Stimulated activated CD8-positive, alpha-beta memory T cell treated with anti-CD3 and anti-CD28 coated beads, Interleukin-12 subunit alpha, Interleukin-12 subunit beta, amount 100 ng/mL, for 1 hour (primary cell): Measurements from ENCODE around the gene FAM222A.

Source experiments
- DNase-seq: peaks from one replicate; pipeline ENCODE4 v3.0.0-alpha.2; 2020; ENCODE audit warnings: low read depth

FAM222A gene

DNA sequence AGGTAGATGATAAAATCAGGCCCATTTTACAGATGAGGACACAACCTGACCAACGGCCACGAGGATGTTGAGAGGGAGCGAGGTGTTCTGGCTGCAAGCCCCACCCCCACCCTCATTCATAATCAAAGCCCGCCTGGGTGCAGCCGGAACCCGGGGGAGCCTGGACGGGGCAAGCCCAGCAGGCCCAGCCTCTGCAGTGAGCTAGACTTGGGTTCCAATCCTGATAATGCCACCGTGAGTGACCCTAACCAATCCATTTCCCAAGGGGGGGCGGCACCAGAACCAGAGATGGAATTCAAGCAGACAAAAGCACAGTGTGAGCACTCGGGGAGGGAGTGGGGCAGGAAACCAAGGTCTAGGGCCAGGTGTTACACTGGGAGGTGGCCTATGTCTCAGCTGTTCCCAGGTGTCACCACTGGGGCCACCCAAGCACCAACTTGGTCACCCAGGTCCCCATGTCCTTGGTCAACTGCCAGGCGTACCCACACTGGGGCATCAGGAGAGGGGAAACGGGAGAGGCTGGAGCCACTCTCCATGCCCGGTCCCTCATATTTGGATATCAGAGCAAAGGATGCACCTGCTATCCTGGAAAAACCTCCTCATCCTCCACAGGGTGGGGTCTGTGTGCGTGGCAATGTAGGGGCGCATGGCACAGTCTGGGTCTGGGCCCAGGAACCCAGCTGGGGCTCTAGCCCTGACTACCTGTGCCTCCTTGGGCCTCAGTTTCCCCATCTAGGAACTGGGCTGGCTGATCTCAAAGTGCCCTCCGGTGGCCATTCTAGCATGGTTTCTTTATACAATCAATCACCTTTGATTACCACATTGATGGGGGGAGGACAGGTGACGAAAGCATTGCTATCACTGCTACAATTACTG is 58.4 kb downstream of the FAM222A start:
- DNase-seq, result no peak

DNA sequence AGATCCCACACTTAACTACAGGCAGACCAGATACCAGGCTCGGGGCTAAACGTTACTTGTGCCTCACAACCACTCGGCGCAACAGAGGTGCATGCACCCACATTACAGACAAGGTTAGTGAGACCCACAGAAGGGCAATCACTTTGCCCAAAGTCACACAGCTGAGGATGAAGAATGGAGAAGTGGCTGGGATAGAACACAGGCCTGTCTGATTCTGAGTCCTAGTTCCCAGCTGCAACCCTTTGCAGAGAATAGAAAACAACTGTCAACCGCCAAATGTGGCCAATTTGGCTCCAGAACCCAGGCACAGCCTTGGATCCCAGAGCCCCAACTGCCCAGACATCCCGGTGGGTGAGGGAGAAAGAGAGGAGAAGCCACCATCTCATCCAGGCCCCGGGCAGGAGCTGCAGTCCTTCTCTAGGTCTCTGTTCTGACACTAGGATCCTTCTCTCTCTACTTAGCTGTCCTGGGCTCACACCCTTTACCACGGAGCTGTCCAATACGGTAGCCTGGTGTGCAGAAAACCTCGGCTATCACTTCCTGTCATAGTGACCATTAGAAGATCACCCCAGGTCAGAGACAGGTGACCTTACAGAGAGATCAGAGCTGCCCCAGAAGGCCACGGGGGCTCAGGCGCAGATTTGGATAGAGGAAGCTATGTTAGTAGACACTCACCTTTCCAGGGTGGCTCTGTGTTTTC is 59.1 kb downstream of the FAM222A start:
- no peak for DNase-seq

DNA sequence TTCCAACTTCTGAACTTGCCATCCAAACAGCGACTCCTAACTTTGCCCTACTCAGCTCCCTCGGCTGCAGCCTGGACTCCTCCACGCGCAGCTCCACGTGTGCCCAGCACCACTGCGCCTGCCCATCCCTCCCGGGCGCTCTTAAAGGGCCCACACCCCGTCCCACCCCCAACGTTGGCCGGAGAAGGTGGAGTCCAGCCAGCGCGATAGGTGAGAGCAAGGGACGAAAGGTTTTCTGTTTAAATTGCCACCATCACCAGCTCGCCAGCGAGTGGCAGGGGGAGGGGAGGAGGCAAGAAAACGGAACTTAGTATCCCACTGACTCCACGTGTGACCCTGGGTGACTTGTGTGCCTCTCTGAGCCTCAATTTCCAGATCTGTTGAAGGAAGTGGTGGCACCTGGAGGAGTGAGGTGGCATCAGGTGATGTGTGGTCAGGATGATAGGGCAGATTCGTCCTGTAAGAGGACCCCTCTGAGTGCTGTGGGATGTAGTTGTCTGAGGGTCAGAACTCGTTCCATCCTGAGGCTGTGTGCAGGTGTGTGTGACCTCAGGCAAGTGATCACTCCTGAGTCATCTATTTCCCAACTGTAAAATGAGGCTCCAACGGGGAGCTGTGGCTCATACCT is 59.9 kb downstream of the FAM222A start:
- DNase-seq, result no peak

DNA sequence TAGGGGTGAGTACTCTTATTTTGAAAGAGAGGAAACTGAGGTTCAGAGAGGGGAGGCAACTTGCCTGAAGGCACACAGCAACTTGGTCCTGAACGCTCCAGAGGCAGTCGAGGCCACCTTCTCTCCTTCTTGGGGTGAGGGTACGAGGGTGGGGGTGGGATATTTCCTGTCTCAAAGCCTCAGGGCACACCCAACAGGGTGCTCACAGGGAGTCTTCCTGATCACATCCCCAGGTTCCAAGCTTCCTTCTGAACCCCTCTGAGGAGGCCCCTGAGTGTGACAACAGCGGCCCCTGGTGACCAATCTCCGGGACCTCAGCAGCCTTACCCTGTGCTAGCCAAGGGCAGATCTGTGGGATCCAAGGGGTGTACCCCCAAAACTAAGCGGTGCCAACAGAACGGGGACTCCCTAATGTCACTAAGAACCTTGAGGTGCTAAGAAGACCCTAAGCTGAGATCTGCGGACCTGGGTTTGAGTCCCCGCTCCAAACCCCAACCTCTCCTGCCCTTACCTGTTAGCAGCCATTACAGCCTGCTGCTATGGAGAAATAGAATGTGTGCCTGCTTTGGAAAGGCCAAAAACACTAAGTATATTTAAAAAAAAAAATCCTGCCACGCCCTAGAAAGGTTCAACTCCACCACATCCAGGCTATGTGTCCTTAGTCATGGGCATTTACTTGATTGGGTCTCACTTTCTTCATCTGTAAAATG is 61.7 kb downstream of the FAM222A start:
- peak; percentile 62 for DNase-seq

DNA sequence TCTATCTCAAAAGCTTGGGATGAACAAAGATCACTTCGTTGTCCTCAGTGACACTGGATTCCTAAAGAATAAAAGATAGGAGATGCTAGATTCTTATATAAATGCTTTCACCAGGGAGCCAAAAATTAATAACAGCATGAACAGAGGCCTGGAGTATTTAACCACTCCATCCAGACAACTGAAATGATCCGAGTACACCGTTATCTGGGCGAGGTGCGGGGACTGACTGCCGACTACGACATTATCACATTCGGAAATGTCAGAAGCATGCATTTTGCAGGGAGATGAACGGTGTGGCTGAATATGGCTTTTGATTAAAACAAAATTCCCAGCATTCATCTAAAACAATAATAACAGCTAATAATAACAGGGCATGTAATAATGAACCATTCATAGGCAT is 63.0 kb downstream of the FAM222A start:
- no peak for DNase-seq

DNA sequence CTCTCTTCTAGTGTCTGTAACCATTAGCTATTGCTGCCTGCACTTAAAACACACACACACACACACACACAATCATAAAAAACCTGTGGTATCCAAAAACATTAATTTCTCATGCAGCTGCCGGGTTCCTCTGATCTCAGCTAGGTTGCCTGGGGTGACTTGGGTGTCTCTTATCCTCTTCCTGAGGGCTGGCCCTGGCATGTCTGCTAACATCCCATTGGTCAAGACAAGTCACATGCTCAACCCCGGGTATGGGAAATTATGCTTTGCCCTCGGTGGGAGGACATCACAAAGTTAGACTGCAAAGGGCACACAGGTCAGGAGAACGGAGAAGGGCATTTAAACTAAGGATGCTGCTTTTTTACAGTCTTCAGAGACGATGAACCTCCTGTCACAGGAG is 63.9 kb downstream of the FAM222A start:
- DNase-seq, result no peak

DNA sequence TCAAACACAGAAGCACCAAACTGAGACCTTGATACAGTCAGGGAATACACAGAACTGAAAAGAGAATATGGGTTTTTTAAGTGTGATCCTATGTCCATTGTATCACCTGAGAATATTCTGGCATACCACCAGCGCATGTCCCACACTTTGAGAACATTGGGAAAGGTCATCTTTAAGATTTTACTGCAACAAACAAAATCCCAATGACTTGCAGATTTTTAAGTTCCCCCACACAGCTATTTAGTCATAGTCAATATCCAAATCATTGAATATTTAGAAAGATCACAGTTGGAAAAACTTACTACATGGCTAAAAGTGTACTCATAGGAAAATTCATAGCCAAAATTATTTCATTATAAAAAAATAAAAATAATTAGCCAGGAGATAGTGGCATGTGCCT is 65.1 kb downstream of the FAM222A start:
- DNase-seq, result no peak

DNA sequence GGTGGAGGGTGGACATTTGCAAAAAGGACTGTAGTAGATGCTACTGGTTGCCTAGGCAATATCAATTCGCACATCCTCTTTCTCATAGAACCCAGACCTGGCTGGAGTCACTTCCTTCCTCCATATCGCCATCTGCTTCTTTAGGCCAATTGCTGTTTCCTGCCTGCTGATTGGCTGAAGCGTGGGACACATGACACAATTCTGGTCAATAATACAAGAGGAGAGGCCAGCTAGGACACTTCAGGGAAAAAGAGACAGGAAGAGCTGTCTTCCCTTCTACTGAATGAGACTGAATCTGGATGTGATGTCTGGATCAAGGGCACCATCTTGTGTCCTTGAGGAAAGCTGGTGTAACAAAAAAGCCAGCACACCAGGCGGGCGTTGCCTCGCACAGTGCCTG is 65.8 kb downstream of the FAM222A start:
- DNase-seq, result no peak

DNA sequence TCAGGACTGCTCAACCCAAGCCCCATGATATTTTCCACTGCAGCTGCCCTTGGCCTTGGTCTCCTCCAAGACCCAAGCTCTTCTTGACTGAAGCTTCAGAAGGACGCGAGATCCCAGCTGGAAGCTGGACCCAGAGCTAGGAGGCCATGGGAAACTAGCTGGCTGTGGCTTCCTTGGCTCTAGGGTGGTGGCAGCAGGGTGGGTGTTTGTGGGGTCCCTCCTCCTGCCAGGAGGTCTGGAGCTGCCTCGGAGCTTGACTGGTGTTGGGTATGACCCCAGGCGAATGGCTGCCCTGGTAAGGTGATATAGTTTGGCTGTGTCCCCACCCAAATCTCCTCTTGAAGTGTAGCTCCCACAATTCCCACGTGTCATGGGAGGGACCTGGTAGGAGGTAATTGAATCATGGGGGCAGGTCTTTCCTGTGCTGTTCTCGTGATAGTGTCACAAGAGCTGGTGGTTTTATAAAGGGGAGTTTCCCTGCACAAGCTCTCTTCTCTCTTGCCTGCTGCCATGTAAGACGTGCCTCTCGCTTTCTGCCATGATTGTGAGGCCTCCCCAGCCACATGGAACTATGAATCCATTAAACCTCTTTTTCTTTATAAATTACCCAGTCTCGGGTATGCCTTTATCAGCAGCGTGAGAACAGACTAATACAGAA is 68.2 kb downstream of the FAM222A start:
- no peak for DNase-seq

DNA sequence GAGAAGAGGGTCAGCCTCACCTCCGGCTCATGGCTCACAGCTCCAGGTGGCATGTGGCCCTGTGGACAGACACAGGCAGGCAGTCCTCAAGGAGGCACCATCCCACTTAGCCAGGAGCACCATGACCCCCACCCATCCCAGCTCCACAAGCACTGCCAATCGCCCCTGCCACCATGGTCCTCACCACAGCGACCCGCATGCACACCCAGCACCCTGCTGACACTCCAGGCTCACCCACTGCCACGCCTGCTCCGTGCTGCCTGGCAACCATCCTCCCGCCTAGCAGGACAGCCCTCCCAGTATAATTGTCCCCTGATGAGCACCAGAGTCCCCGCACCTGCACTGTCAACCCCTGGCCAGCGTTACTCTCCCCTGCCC is 68.7 kb downstream of the FAM222A start:
- no peak for DNase-seq

DNA sequence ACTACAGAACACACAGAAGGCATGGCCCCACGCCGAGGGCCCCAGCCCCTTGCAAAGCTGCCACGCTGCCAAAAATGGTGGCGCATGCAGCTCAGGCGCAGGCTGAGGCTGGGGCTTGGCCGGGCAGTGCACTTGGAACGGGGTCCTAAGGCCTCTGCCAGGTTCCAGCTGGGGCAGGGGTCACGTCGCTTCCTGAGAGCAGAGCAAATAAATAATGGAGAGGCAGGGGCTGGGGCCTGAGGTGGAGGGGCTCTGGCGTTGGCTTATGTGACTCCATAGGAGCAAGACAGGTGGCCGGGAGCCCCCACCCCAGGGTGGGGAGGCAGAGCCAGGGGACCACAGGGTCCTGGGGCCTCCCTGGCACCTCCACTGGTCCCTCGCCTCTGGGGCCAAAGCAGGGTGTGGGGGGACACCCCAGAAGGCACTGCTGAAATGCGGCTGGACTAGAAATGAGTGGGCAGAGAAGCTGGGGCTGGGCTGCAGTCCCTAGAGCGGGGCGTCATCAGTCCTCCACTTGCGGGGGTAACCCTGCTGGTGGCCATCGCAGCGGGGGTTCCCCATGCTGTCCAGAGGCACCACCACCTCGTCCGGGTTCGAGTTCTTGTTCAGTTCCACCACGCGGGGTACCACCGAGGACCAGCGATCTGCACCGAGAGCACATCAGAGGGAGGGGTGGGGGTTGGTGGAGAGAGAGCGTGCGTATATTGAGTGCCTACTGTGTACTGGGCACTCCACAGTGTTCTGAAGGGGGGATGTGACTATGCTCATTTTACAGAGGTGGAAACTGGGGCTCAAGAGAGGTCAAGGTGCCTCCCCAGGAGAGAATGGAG is 69.7 kb downstream of the FAM222A start:
- DNase-seq, result no peak

DNA sequence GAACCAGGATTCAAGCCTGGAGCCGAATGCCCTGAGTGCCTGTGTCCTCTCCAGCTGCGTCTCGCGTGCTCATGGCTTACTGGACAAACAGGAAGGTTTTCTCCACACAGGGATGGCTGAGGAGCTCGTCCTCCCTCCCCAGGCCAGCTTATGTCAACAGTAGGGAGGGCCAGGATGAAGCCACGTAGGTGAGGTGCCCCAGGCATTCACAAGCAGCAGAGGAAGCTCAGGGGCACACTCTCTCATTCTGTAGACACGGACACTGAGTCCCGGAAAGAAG is 70.3 kb downstream of the FAM222A start:
- no peak for DNase-seq

DNA sequence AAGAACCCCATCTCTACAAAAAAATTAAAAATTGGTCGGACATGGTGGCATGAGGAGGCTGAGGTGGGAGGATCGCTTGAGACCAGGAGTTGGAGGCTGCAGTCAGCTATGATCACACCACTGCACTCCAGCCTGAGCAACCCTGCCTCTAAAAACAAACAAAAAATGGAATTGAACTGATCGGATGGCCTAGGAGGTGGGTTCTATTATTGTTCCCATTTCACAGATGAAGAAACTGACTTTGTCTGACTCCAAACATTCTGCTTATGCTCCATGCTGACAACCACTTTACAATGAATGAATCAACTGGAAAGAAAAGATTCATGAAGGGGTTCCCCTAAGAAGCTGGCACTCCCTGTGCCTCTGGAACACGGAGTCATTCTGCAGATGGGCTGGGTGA is 72.2 kb downstream of the FAM222A start:
- DNase-seq, result no peak

DNA sequence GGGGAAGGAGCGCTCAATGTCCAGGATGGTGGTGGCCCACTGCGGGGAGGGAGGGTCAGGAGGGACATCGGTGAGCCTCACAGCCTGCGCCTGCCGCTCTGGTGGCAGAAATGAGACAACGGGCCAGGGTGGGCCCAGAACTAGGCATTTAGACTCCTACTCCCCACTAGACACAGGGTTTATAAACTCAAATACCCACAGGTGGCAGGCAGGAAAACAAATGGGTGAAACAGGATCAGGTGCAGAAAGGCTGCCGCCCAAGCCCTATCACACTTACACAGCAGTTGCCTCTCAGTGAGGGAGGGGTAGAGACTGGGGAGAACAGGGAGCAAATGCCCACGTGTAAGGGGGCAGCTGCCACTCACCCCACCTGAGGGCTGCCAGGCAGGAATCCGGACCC is 73.2 kb downstream of the FAM222A start:
- DNase-seq, result no peak

DNA sequence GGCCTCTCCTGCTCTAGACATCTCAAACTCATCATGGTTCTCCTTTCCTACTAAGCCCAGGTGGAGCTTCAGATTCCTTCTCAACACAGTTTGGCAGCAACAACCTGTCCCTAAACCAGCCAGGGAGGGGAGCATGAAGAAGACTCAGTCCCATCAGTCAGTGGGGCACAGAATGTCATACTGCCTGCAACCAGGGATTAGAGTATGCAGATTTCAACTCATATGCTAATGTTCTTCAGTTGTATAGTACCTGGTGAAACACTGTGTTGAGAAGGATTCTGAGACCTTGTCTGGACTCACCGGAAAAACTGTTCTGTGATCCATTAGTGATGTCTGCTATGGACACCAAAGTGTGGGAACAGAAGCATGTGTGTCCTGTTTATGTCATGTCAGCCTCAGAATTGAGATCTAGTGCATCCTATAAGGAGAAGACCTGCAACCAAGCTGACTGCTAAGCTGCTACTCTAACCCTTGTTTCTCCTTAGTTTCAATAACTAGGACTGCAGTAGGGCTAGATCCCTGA is 76.0 kb downstream of the FAM222A start:
- DNase-seq, result no peak

DNA sequence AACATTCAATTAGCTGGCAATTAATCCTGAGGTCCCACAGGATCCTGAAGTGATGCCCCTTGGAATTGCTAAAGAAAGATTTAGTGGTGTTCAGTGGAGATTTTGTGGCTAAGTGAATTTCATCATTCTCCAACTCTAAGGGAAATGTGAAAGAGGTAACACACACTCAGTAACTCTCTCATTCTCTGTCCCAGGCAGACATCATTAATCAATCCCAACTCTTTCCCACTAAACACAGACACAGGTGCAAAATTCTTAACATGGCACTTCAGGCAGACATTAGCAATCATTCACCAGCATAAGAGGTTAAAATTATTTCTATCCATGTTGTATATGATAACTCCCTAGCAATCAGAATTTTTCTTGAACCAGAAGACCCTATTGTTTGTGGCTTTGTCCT is 79.4 kb downstream of the FAM222A start:
- no peak for DNase-seq

DNA sequence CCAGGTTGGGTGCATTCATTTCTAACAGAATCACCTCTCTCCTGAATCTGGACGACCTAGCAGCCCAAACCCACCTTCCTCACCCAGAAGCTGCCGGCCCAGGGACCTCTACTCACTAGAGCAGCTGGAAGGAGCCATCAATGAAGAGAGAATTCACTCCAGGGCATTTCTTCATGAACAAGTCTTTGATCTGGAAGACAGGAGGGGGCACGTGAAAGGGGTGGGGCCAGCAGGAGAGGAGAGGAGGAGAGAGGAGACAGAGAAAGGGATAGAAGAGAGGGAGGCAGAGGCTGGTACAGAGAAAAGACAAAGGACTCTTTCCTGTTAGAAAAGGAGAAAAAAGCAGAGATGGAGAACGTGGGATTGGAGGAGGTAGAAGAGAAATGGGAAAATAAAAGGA is 79.8 kb downstream of the FAM222A start:
- no peak for DNase-seq

DNA sequence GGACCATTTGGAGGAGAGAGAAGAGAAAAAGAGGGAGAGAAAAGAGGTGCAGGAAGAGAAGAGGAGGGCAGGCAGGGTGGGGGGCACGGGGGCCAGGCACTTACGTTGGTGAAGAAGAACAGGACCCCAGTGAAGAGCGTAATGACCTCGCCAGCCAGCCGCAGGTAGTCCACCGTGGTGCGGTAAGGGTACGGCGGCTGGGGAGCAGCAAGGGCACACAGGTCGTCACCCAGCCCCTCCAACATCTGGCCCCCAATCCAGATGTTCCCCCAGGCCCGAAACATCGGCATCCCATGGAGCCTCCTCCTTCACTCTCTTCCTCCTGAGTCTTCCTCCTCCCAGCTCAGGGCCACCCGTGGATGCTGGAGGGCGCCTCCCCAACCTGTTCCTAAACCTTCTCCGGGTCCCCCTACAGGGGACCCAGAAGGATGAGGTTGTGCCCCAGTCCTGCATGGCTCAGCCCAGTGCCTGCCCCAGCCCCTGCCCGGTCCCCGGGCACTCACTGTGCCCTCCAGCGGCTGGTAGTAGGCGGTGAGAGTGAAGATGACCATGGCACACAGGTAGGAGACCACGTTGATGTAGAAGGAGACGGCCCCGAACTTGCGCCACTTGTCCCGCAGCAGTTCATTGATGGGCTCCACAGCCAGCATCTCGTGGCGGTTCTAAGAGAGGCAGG is 80.3 kb downstream of the FAM222A start:
- DNase-seq, result no peak

DNA sequence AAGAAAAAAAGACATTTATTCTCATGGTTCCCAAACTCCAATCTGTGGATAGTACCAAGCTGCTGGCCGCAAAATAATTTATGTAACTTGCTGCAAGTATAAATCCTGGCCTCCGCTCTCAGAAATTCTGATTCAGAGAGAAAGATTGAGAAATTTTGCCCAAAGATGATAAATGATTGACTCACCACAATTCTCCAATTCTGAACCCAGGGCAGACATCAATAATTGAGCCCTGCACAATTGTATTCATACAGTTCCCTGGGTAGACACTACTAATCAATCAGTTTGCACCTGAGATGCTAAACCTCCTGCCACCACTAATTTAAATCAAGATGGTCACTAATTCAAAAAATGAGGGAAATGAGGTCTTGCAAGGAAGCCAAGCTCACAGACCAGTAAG is 81.4 kb downstream of the FAM222A start:
- no peak for DNase-seq

DNA sequence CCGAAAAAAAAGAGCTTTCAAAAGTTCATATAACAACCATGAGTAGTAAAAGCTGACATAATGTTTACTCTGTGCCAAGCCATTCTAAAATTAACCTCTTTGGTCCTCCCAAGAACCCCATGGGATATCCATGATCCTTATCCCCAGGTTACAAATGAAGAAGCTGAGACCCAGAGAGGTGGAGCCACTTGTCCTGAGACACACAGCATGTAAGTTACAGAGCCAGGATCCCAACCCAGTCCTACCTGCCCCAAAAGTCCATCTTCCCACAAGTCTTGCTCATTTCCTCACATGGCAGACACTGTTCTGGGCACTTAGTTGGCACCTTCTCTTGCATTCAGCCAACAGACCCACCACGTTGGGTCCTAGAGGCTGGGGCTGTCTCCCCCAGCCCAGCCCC is 82.4 kb downstream of the FAM222A start:
- no peak for DNase-seq
